ENCODE measurements around the gene HYI.

DNA sequence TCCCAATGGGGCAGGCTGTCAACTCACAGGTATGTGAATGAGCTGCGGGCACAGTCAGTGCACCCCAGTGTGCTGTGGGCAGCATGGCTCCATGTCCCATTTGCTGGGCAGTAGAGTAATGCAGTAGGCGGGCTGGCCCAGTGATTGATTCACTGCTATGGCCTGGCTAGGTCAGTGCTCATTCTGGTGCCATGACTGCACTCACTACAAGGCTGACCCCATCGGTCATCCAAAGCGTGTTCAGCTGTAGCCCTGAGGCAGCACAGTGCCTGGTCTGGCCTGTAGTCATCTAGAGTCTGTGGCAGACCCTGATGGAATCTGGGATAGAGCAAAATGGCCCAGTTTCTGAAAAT is 7.4 kb downstream of the HYI start:
- TF ChIP-seq, protein P1, sequence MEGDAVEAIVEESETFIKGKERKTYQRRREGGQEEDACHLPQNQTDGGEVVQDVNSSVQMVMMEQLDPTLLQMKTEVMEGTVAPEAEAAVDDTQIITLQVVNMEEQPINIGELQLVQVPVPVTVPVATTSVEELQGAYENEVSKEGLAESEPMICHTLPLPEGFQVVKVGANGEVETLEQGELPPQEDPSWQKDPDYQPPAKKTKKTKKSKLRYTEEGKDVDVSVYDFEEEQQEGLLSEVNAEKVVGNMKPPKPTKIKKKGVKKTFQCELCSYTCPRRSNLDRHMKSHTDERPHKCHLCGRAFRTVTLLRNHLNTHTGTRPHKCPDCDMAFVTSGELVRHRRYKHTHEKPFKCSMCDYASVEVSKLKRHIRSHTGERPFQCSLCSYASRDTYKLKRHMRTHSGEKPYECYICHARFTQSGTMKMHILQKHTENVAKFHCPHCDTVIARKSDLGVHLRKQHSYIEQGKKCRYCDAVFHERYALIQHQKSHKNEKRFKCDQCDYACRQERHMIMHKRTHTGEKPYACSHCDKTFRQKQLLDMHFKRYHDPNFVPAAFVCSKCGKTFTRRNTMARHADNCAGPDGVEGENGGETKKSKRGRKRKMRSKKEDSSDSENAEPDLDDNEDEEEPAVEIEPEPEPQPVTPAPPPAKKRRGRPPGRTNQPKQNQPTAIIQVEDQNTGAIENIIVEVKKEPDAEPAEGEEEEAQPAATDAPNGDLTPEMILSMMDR (conservative IDR thresholded peaks at IDR 0.05 in 1 of 2, IDR thresholded peaks at IDR 0.05 in 1 of 2; ENCODE audit: low read depth in 1 of 2, low read length in 2 of 2): no peak
- no peak for TF ChIP-seq EZH2 (IDR thresholded peaks at IDR 0.05; ENCODE audit: low read length, missing control alignments)
